SK-N-SH treated with all-trans-retinoic acid at 6 μM for 48 hours (cell line): ENCODE results near the gene TTC31.

Experiments
- ATAC-seq: fragments of 200-7000 bp; cut with Tn5 transposase; 3 replicates; pipeline ENCODE4 v1.9.1; 2020; ENCODE audit warnings: mild to moderate bottlenecking, moderate library complexity
- ARNTL ChIP-seq: fragments of 450-650 bp; formaldehyde crosslinking; IDR thresholded peaks from 2 replicates; pipeline ENCODE4 v1.5.0; 2020; ENCODE audit warnings: low read depth, mild to moderate bottlenecking, moderate library complexity, borderline replicate concordance
- BACH2 ChIP-seq: fragments of 250-450 bp; sonication (Bioruptor Pico); IDR thresholded peaks from 2 replicates; pipeline ENCODE4 v1.9.0; 2021; ENCODE audit warnings: mild to moderate bottlenecking, borderline replicate concordance
- CREB5 ChIP-seq: fragments of 250-450 bp; sonication (Bioruptor Pico); IDR thresholded peaks from 2 replicates; pipeline ENCODE4 v1.5.1; 2020; ENCODE audit warnings: low read depth, mild to moderate bottlenecking, moderate library complexity
- ESRRG ChIP-seq: fragments of 250-450 bp; sonication (Bioruptor Pico); IDR thresholded peaks from 2 replicates; pipeline ENCODE4 v1.6.1; 2021; ENCODE audit warnings: mild to moderate bottlenecking
- GLIS3 ChIP-seq: fragments of 250-450 bp; sonication (Bioruptor Pico); IDR thresholded peaks from 2 replicates; pipeline ENCODE4 v1.5.0; 2020; ENCODE audit warnings: mild to moderate bottlenecking, moderate library complexity
- ISL1 ChIP-seq: fragments of 250-450 bp; sonication (Bioruptor Pico); IDR thresholded peaks from 2 replicates; pipeline ENCODE4 v2.1.2; 2022; ENCODE audit warnings: mild to moderate bottlenecking, moderate library complexity
- OSR1 ChIP-seq: fragments of 250-450 bp; sonication (Bioruptor Pico); IDR thresholded peaks from 2 replicates; pipeline ENCODE4 v1.8.0; 2022; ENCODE audit warnings: moderate library complexity, mild to moderate bottlenecking, inconsistent platforms
- PATZ1 ChIP-seq: fragments of 250-450 bp; sonication (Bioruptor Pico); IDR thresholded peaks from 2 replicates; pipeline ENCODE4 v1.8.0; 2020; ENCODE audit warnings: mild to moderate bottlenecking, moderate library complexity, borderline replicate concordance
- POU6F1 ChIP-seq: fragments of 250-450 bp; sonication (Bioruptor Pico); IDR thresholded peaks from 2 replicates; pipeline ENCODE4 v1.8.0; 2021; ENCODE audit warnings: low read depth, mild to moderate bottlenecking, moderate library complexity, borderline replicate concordance
- PPARA ChIP-seq: fragments of 250-450 bp; sonication (Bioruptor Pico); IDR thresholded peaks from 2 replicates; pipeline ENCODE4 v1.5.0; 2020; ENCODE audit warnings: mild to moderate bottlenecking, borderline replicate concordance
- RARB ChIP-seq: fragments of 250-450 bp; sonication (Bioruptor Pico); IDR thresholded peaks from 2 replicates; pipeline ENCODE4 v1.8.0; 2021; ENCODE audit warnings: mild to moderate bottlenecking, moderate library complexity
- SNAI2 ChIP-seq: fragments of 250-450 bp; sonication (Bioruptor Pico); IDR thresholded peaks from 2 replicates; pipeline ENCODE4 v1.5.0; 2020; ENCODE audit warnings: mild to moderate bottlenecking, moderate library complexity
- TCF4 ChIP-seq: fragments of 250-450 bp; sonication (Bioruptor Pico); IDR thresholded peaks from 2 replicates; pipeline ENCODE4 v1.8.0; 2021; ENCODE audit warnings: mild to moderate bottlenecking, moderate library complexity, borderline replicate concordance
- TOX ChIP-seq: fragments of 250-450 bp; sonication (Bioruptor Pico); IDR thresholded peaks from 2 replicates; pipeline ENCODE4 v1.8.0; 2021; ENCODE audit warnings: mild to moderate bottlenecking, moderate library complexity, borderline replicate concordance
- ZFP3 ChIP-seq: fragments of 250-450 bp; sonication (Bioruptor Pico); IDR thresholded peaks from 2 replicates; pipeline ENCODE4 v1.5.0; 2020; ENCODE audit warnings: mild to moderate bottlenecking, moderate library complexity
- ZFP30 ChIP-seq: fragments of 450-650 bp; formaldehyde crosslinking; IDR thresholded peaks from 2 replicates; pipeline ENCODE4 v1.5.0; 2022; ENCODE audit warnings: mild to moderate bottlenecking, moderate library complexity
- ZNF70 ChIP-seq: fragments of 450-650 bp; formaldehyde crosslinking; IDR thresholded peaks from 2 replicates; pipeline ENCODE4 v1.5.0; 2020; ENCODE audit warnings: mild to moderate bottlenecking, moderate library complexity
- ZNF8 ChIP-seq: fragments of 450-650 bp; formaldehyde crosslinking; IDR thresholded peaks from 2 replicates; pipeline ENCODE4 v1.5.0; 2020; ENCODE audit warnings: mild to moderate bottlenecking, moderate library complexity
- TF ChIP-seq, protein P1 (sequence below): fragments of 250-450 bp; sonication (Bioruptor Pico); IDR thresholded peaks from 2 replicates; pipeline ENCODE4 v1.5.1; 2021; ENCODE audit warnings: mild to moderate bottlenecking, moderate library complexity
- TF ChIP-seq, protein P2 (sequence below): fragments of 250-450 bp; sonication (Bioruptor Pico); IDR thresholded peaks from 2 replicates; pipeline ENCODE4 v1.5.0; 2020; ENCODE audit warnings: mild to moderate bottlenecking, moderate library complexity

Gene TTC31

DNA sequence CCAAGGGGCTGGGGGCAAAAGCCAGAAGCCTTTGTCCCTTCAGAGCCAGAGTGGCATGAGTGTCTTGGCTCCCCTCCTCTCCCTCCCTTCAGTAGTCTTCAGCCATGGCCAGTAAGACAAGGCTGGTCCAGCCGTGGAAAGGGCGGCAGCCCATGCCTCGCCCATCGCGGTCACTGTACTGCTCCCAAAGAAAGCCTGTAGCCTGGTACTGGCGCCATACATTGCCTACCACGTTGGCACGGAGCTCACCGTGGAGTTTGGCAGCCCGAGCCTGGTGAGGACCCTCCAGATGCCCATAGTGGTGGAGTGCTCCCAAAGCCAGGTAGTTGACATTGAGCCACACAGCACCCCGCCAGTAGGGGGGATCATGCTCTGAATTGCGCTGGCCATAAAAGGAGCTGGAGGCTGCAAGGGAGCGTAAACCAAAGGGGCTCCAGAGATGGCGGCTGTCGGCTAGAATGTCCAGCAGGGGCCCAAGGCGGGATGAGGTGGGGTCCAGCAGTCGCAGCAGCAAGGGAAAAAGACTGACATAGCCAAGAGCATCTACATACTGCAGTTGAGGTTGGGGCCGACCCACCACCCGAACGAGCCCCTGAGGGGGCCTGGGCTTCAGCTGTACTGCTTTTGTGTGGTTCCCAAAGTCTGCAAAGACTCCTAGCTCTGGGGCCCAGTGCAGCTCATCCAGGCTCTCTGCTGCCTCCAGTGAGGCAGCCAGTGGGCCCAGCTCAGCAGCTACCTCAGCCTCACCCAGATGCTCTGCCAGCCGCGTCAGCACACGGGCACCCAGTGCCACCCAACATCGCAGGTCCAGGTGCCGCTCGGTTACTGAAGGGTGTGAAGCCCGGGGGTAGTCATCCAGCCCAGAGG is 21.5 kb upstream of the TTC31 start:
- ATAC-seq, result no peak
- TF ChIP-seq SNAI2 (no peak), ISL1 (CRISPR knock-in tag) (no peak), ARNTL (CRISPR knock-in tag) (no peak), ZNF8 (CRISPR knock-in tag) (no peak), ZFP30 (CRISPR knock-in tag) (no peak), ZNF70 (CRISPR knock-in tag) (no peak), CREB5 (CRISPR knock-in tag) (no peak), TOX (CRISPR knock-in tag) (no peak), PATZ1 (CRISPR knock-in tag) (no peak), GLIS3 (CRISPR knock-in tag) (no peak)
- TF ChIP-seq, protein P1, sequence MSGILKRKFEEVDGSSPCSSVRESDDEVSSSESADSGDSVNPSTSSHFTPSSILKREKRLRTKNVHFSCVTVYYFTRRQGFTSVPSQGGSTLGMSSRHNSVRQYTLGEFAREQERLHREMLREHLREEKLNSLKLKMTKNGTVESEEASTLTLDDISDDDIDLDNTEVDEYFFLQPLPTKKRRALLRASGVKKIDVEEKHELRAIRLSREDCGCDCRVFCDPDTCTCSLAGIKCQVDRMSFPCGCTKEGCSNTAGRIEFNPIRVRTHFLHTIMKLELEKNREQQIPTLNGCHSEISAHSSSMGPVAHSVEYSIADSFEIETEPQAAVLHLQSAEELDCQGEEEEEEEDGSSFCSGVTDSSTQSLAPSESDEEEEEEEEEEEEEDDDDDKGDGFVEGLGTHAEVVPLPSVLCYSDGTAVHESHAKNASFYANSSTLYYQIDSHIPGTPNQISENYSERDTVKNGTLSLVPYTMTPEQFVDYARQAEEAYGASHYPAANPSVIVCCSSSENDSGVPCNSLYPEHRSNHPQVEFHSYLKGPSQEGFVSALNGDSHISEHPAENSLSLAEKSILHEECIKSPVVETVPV (CRISPR knock-in tag), result no peak
- TF ChIP-seq, all 23 proteins: peak for 0

- TF ChIP-seq ZFP30 (CRISPR knock-in tag) (no peak), ZNF70 (CRISPR knock-in tag) (no peak), ISL1 (CRISPR knock-in tag) (no peak), ZNF8 (CRISPR knock-in tag) (no peak), ZFP3 (CRISPR knock-in tag) (no peak), BACH2 (CRISPR knock-in tag) (no peak), TOX (CRISPR knock-in tag) (no peak), ESRRG (CRISPR knock-in tag) (no peak), PPARA (CRISPR knock-in tag) (no peak), ARNTL (CRISPR knock-in tag) (no peak), GLIS3 (CRISPR knock-in tag) (no peak), OSR1 (CRISPR knock-in tag) (no peak), TCF4 (no peak), PATZ1 (CRISPR knock-in tag) (no peak), CREB5 (CRISPR knock-in tag) (no peak), POU6F1 (CRISPR knock-in tag) (no peak), RARB (CRISPR knock-in tag) (no peak)
- TF ChIP-seq, protein P1 (CRISPR knock-in tag), result no peak
- TF ChIP-seq, protein P2, sequence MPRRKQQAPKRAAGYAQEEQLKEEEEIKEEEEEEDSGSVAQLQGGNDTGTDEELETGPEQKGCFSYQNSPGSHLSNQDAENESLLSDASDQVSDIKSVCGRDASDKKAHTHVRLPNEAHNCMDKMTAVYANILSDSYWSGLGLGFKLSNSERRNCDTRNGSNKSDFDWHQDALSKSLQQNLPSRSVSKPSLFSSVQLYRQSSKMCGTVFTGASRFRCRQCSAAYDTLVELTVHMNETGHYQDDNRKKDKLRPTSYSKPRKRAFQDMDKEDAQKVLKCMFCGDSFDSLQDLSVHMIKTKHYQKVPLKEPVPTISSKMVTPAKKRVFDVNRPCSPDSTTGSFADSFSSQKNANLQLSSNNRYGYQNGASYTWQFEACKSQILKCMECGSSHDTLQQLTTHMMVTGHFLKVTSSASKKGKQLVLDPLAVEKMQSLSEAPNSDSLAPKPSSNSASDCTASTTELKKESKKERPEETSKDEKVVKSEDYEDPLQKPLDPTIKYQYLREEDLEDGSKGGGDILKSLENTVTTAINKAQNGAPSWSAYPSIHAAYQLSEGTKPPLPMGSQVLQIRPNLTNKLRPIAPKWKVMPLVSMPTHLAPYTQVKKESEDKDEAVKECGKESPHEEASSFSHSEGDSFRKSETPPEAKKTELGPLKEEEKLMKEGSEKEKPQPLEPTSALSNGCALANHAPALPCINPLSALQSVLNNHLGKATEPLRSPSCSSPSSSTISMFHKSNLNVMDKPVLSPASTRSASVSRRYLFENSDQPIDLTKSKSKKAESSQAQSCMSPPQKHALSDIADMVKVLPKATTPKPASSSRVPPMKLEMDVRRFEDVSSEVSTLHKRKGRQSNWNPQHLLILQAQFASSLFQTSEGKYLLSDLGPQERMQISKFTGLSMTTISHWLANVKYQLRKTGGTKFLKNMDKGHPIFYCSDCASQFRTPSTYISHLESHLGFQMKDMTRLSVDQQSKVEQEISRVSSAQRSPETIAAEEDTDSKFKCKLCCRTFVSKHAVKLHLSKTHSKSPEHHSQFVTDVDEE (CRISPR knock-in tag), result no peak
- TF ChIP-seq, all 23 proteins: peak for 0
- ATAC-seq, result no peak
Observed at GRCh38 chr2:74462054-74462785, 20.7 kb upstream of the TTC31 start.
